Effector CD4-positive, alpha-beta T cell (primary cell): ENCODE measurements around the gene CST8. TPM values are rescaled to one million over a fixed set of nuclear protein-coding genes. Genes with fewer than 3 reads are reported as not detected.
"Not testable (repeated sequence)": the region's sequence is repeated elsewhere in the genome, so short reads cannot be mapped to it uniquely, and the experiment has no call there.

Experiments
- DNase-seq: peaks from one replicate; pipeline ENCODE4 v3.0.0-alpha.2; 2020
- total RNA-seq: gene quantifications from one replicate; lab custom pipeline; 2026; lab: John Stamatoyannopoulos, UW

Gene CST8, protein sequence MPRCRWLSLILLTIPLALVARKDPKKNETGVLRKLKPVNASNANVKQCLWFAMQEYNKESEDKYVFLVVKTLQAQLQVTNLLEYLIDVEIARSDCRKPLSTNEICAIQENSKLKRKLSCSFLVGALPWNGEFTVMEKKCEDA
- total RNA-seq: not detected

DNA sequence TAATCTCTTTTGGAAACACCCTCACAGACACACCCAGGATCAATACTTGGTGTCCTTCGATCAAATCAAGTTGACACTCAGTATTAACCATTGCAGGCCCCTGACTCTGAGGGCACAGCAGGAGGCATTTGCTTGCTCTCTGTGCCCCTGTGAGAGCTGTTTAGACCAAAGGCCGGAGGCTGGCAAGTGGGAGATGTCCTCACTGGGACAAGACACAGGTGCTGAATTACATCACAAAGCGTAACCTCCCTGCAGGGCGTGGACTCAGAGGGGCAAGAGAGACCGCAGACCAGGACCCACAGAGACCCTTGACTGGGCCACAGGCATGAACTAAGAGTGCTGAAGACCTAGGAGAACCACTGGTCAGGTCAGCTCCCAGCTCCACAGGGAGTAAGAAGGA lies at the start of gene CST8:
TSS of gene CST8 (plus strand) at position 301 of the 400 bp plus-strand sequence. CDS start 551 bp downstream, outside the sequence.
- DNase-seq: no peak

DNA sequence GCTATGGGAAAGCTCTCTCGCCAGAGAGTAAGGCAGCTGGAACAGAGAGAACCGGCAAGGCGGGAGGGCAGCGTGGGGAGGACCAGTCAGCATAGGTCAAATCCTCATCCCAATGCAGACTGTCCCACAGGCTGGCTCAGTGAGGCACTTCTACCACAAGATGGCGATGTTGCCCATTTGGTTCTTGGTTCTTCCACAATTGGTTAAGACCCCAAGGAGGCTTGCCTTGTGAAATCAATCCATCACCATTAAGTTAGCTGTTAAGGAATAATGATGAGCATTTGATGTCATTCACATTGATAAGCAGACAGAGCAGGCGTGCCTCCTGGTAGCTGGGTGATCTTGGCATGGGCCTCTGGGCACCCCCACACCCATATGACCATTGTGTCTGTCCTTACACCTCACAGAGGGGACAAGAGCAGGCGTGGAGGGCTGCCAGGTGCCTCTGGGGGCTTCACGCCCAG lies 49.0 kb upstream of the CST8 start:
- DNase-seq: peak; percentile 53

DNA sequence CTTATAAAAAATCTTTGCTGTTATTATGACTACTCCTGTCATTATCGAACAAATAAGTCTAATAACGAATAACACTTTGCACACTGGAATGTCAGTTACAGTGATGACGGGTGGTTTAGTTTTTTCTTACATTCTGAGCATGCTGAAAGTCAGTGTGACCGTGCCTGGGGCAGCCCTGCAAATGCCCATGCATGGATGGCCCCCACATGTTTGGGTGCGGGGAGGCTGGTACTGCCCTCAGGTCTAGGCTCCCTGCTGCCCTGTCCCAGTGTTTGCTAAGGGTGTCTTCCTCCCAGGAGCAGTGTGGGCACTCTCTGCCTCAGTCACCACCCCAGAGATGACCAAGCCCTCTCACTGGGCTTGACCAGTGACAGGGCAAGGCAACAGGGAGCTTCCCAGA lies 48.5 kb upstream of the CST8 start:
- no peak for DNase-seq

DNA sequence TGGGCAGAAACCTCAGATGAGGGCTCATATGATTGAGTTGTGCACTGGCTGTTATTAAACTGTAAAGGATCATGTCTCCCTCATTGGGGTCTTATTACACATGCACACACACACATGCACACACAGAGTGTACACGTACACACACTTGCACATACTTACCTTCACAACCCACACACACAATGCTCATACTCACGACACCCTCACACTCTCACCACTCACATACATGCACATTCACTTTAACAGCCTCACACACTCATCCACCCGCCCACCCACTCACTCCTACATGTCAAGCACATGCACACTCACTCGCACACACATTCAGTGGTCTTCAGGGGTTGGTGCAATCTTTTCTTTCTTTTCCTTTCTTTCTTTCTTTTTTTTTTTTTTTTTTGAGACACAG lies 46.1 kb upstream of the CST8 start:
- no peak for DNase-seq

DNA sequence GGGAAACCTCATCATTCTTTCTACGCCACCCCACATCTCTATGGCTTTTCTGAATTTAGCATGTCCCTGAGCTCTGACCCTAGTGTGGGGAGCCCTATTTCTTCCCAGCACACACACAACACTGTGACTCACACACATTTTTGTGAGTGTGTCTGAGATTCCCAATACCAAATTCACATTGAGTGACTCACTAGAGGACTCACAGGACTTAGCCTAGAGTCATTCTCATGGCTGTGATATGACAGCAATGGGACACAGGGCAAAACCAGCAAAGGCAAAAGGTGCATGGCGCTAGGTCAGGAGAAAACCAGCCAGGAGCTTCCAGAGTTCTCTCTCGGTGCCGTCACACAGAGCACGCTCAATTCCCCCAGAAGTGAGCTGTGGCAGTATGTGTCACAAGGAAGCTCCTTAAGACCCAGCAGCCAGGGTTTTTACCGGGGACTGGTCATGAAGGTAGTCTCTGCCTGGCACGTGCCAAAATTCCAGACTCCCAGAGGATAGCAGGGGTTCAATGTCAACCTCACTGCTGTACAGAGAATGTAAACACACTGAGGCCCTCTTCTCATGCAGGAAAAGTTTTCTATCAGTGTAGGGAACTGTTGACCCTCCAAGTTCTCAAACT lies 45.2 kb upstream of the CST8 start:
- DNase-seq: no peak

DNA sequence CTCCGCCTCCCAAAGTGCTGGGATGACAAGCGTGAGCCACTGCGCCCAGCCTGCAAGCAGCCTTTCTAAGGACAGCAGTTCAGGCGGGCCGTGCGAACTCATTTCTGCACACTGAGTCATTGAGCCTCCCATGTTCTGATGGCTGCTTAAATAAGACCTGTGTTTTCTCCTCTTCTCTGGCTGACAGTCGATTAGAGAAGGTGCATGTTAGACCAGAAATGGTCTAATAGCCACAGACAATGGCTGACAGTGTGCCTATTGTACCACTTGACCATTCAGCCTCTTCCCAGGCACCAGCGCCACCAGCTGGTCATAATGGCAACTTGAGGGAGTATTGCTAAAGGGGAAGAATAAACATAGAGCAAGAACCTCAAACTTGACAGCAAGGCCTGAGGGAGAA lies 44.4 kb upstream of the CST8 start:
- no peak for DNase-seq

DNA sequence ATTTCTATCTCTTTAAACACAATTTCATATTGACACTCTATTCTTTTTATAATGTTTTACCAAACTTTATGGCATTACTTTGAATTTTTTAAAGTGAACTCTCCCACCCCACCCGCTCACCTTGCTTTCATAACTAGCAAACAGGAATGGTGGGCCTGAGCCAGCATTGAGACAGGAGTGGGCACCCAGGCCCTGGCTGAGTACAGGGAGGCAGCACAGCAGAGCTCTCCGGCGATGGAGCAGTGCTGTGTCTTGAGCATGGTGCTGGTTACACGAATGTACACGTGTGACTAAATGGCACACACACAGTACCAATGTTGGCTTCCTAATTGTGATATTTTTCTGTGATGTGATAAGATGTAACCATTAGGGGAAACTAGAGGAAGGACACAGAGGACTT lies 42.8 kb upstream of the CST8 start:
- no peak for DNase-seq

DNA sequence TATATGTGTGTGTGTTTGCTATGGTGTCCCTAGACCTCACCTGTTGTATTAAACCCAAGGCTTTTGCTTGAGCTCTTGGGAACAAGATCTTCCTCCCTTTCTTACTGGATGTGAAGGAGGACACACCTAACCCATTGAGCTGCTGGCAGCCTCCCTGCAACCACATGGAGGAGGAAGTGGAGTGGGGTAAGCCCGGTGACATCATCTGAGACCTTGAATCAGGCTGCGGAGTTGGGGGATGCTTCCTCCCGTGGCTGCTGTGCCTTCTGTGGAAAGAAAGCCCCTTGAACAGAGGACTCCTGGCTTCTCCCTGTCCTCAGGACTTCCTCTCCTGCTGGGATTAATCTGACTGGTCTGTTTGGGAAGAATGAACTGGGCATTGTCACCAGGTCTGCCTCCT lies 41.5 kb upstream of the CST8 start:
- DNase-seq: no peak

DNA sequence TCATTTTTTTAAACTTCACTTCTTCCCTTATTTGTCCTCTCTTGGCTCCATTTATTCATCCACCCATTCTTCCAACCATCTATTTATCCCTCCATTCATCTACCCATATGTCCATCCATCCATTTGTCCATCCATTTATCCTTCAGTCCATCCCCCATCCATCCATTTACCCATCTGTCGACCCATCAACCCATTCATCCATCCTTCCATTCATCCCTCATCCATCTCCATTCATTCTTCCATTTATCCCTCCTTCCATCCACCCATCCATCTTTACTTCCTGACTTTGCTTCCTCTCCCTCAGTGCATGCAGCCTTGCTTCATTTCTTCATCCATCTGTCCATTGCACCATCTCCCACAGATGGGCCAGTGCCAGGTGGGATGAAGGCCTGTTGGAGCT lies 40.0 kb upstream of the CST8 start:
- no peak for DNase-seq

DNA sequence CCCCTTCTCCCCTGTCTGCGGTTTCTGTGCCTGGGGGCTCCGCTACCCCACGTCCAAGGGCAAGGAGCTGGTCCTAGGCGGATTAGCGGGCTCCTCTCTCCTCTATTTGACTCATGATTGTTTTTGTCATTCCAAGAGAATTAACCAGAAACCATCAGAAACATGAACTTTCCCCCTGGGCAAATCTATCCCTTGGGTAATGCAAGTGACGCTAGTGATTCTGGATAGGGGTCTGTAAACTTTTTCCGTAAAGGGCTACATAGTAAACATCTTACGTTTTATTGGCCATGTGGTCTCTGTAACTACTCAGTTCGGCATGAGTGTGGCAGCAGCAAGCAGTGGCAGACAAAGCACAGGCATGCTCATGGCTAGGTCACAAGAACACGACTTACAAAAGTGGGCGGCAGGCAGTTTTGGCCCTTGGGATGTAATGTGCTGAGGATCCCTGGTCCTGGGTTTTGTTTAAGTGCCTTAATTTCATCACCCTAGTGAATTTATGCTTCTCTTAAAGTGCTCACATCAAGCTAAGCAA lies 38.9 kb upstream of the CST8 start:
- DNase-seq: no peak

DNA sequence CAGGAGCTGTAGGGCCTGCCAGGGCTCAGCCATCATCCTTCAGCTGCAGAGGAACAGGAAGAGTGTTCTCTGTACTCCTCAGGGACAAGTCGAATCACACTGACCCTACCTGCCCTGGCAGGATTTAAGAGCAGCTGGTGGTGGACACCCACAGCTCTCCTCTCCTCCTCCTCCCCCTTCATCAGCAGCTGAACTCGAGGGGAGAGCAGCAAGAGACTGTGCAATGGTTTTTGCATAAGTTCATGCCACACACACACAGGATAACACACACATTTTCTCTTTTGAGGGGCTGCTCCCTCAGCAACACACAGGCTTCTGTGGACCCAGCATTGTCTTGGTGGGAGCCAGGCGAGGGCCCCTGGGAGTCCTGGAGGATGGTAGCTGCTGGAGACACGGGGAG lies 38.1 kb upstream of the CST8 start, which contains the start of gene CST11:
TSS of gene CST11 (minus strand) at position 101 of the 400 bp plus-strand sequence. CDS start at position 36, 65 bp downstream.
- no peak for DNase-seq

DNA sequence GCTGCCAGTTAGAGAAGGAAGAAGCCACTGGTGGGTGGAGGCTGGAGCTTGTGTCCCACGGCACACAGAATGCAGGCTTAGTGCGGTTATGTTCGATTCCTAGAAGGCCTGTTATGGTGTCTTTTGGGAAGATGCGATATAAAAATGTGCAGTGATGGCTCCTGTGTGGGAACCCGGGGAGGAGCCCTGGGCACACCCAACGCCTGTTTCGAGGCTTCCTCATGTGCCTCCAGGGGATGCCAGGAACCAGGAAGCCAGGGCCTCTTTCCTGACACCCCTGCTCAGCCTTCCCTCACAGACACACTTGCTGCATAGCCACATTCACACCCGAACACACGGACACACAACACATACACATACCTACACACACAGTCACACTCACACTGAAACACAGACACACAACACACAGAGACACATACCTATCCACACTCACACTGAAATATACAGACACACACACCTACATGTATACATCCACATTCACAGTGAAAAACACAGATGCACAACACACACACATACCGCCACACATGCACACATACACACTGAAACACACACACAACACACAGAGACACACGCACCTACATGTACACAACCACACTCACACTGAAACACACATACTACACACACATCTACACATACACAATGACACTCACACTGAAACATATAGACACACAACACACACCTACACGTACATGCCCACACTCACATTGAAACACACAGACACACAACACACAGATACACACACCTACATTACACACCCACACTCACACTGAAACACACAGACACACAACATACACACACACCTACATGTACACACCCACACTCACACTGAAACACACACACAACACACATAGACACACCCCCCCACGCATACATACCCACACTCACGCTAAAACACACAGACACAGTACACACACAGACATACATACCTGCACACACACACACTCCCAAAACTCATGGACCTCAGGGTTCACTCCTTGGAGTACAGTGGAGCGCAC lies 37.1 kb upstream of the CST8 start:
- no peak for DNase-seq

DNA sequence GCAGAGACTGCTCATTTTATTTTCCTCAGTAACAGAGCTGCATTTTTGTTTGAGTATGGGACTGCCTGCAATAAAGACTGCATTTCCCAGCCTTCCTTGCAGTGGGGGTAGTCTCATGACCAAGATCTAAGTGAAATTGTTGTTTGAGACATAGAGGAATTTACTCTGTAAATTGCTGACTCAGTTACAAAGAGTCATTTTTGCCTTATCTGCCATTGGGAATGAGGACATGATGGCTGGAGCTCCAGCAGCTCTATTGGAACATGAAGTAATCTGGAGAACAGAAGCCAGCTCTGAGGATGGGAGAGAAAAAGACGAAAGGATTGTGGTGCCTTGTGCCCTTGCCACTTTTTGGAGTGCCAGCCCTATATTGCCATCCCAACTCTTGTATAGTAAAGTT lies 36.1 kb upstream of the CST8 start:
- DNase-seq: no peak

DNA sequence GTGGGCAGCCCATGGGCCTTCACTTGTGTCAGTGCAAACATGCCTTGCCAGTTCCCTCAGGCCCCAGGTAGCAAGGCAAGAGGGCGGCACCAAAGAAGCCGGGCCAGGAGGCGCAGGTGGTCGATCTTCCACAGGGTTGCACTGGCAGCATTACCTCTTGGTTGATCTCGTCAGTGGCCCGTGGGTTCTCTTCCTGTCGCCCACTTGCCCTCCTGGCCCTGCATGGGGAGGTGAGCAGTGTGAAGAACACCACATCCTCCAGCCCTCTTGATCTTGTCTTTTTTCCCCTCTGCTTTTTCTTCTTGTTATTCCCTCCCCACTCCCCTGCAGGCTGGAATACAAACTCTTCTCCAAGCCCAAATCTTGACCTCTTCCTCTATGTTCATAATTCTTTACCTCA lies 35.3 kb upstream of the CST8 start:
- DNase-seq: no peak

DNA sequence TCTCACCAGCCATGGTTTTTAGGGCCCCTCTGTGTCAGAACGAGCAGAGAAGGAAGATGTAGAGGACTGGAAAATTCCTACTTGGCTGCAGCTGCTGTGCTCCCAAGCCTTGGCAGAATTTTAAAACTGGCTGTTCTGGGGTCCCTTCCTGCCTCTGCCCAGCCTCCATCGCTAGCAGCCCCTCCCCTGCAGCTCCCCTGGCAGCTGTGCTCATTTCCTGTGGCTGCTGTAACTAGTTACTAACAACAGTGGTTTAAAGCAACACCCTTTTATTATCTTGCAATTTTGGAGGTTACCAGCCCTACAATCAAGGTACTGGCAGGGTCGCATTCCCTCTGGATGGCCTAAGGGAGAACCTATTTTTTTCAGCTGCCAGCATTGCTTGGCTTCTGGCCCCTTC lies 34.5 kb upstream of the CST8 start:
- DNase-seq: no peak

DNA sequence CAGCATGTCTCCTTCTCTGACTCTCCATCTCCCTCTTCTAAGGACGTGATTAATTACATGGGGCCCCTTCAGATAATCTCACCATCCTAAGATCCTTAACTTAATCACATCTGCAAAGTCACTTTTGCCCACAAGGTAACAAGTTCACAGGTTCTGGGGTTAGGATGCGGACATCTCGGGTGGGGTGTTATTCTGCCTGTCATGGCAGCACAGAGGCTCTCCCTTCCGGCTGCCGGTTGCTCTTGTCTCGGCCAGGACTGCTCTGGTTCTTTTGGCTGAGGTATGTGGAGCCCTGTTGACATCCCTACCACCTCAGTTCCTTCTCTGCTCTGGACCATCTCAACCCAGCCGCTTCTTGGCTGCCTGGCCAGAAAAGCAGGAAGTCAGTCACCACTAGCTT lies 34.0 kb upstream of the CST8 start:
- no peak for DNase-seq

DNA sequence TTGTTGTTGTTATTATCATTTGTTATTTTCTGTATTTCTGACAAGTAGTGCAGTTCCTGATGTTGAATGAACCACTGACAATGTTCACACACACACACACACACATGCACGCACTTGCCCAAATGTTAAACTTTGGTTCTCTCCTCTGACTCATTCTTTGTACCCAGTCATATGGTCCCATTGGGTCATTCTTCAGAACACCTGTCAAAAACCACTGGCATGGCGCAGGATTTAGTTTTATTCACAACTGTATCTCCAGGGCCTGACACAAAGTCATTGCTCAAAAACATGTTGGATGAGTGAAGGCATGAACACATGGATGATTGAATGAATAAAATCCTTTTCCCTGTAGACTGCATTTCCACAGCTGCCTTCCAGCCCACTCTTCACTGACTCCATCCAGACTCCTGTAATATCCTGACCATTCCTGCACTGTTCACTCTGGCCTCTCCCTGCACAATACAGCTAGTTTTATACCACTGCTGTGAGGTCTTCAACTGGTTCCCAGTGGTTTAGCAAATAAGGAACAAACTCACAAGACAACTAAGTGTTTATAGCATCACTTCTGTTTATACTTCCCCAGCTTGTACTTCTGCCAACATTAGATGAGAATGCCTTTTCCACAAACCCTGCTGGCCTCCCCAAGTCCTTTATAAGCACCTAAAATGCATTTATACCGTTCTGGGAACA lies 31.3 kb upstream of the CST8 start:
- DNase-seq: no peak

DNA sequence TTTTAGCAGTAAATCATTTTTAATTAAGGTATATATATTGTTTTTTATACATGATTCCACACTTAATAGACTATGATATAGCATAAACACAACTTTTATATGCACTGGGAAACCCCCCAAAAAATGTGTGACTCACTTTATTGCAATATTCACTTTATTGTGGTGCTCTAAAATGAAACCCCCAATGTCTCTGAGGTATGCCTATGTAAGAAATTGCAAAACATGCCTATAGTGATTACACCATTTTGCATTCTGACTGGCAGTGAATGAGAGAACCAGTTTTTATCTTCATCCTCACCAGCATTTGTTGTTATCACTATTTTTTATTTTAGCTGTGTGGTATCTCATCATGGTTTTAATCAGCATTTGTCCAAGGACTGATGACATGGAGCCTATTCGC lies 29.7 kb upstream of the CST8 start:
- DNase-seq: no peak

DNA sequence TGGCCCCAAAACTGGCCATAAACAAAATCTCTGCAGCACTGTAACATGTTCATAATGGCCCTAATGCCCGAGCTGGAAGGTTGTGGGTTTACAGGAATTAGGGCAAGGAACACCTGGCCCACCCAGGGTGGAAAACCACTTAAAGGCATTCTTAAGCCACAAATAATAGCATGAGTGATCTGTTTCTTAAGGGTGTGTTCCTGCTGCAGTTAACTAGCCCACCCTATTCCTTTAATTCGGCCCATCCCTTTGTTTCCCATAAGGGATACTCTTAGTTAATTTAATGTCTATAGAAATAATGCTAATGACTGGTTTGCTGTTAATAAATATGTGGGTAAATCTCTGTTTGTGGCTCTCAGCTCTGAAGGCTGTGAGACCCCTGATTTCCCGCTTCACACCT lies 24.0 kb upstream of the CST8 start:
- DNase-seq: not testable (repeated sequence)

DNA sequence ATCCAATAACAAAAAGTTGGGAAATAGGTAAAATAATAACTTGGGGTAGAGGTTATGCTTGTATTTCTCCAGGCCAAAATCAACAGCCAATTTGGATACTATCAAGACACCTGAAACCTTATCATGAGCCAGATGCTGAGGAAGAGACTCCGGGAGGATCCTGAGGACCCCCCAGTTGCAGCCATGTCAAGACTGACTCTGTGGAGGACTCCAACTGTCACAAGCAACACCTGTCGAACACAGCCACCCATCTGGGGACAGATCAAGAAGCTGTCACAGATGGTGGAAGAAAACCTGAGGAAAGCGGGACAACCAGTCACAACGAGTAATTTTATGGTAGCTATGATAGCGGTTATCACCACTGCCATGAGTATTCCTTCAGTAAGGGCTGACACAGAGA lies 18.6 kb upstream of the CST8 start:
- not testable (repeated sequence) for DNase-seq

DNA sequence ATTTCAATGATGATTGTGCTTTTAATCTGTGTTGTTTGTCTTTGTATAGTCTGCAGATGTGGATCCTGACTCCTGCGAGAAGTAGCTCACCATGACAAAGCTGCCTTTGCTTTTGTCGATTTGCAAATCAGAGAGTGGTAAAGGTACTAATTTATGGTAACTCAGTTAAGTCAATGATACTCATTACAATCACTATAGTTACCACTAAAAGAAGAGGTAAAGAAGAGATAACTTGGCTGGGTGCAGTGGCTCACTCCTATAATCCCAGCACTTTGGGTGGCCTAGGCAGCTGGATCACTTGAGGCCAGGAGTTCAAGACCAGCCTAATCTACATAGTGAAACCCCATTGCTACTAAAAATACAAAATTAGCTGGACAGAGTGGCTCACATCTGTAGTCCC lies 17.6 kb upstream of the CST8 start:
- not testable (repeated sequence) for DNase-seq

DNA sequence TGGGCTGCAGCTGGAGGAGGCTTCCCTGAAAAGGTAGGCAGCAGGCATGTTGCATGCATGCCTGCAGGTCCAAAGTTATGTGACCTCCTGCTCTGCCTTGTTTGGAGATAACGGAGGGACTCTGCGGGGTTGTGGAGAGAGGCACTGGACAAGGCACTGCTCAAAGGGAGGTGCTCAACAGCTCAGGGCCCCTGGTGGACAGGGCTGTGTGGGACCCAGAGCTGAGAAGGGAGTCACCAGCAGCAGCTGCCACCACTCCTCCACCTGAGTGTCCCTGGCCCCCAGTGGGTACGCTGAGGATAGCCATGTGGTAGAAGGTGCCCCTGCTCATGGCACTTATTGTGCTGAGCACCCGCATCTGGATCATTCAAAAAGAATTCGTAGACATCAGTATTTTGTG lies 15.5 kb upstream of the CST8 start:
- DNase-seq: no peak
